SK-N-SH treated with all-trans-retinoic acid at 6 μM for 48 hours (cell line): Measurements from ENCODE around the gene ST6GAL2.
A peak's percentile ranks its signal among the peaks of the same experiment; 100 is the strongest.

Experiments
- ATAC-seq: fragments of 200-7000 bp; cut with Tn5 transposase; 3 replicates; pipeline ENCODE4 v1.9.1; 2020; ENCODE audit warnings: mild to moderate bottlenecking, moderate library complexity
- ARNTL ChIP-seq: fragments of 450-650 bp; formaldehyde crosslinking; IDR thresholded peaks from 2 replicates; pipeline ENCODE4 v1.5.0; 2020; ENCODE audit warnings: low read depth, mild to moderate bottlenecking, moderate library complexity, borderline replicate concordance
- BACH2 ChIP-seq: fragments of 250-450 bp; sonication (Bioruptor Pico); IDR thresholded peaks from 2 replicates; pipeline ENCODE4 v1.9.0; 2021; ENCODE audit warnings: mild to moderate bottlenecking, borderline replicate concordance
- CSDC2 ChIP-seq: fragments of 250-450 bp; sonication (Bioruptor Pico); IDR thresholded peaks from 2 replicates; pipeline ENCODE4 v1.5.0; 2020; ENCODE audit warnings: mild to moderate bottlenecking, moderate library complexity
- GLIS3 ChIP-seq: fragments of 250-450 bp; sonication (Bioruptor Pico); IDR thresholded peaks from 2 replicates; pipeline ENCODE4 v1.5.0; 2020; ENCODE audit warnings: mild to moderate bottlenecking, moderate library complexity
- ISL1 ChIP-seq: fragments of 250-450 bp; sonication (Bioruptor Pico); IDR thresholded peaks from 2 replicates; pipeline ENCODE4 v2.1.2; 2022; ENCODE audit warnings: mild to moderate bottlenecking, moderate library complexity
- OSR1 ChIP-seq: fragments of 250-450 bp; sonication (Bioruptor Pico); IDR thresholded peaks from 2 replicates; pipeline ENCODE4 v1.8.0; 2022; ENCODE audit warnings: moderate library complexity, mild to moderate bottlenecking, inconsistent platforms
- PPARA ChIP-seq: fragments of 250-450 bp; sonication (Bioruptor Pico); IDR thresholded peaks from 2 replicates; pipeline ENCODE4 v1.5.0; 2020; ENCODE audit warnings: mild to moderate bottlenecking, borderline replicate concordance
- RARB ChIP-seq: fragments of 250-450 bp; sonication (Bioruptor Pico); IDR thresholded peaks from 2 replicates; pipeline ENCODE4 v1.8.0; 2021; ENCODE audit warnings: mild to moderate bottlenecking, moderate library complexity
- SNAI2 ChIP-seq: fragments of 250-450 bp; sonication (Bioruptor Pico); IDR thresholded peaks from 2 replicates; pipeline ENCODE4 v1.5.0; 2020; ENCODE audit warnings: mild to moderate bottlenecking, moderate library complexity
- TCF4 ChIP-seq: fragments of 250-450 bp; sonication (Bioruptor Pico); IDR thresholded peaks from 2 replicates; pipeline ENCODE4 v1.8.0; 2021; ENCODE audit warnings: mild to moderate bottlenecking, moderate library complexity, borderline replicate concordance
- TOX ChIP-seq: fragments of 250-450 bp; sonication (Bioruptor Pico); IDR thresholded peaks from 2 replicates; pipeline ENCODE4 v1.8.0; 2021; ENCODE audit warnings: mild to moderate bottlenecking, moderate library complexity, borderline replicate concordance
- TSHZ2 ChIP-seq: fragments of 250-450 bp; sonication (Bioruptor Pico); IDR thresholded peaks from 2 replicates; pipeline ENCODE4 v1.5.0; 2020; ENCODE audit warnings: mild to moderate bottlenecking, moderate library complexity
- ZC3H10 ChIP-seq: fragments of 250-450 bp; sonication (Bioruptor Pico); IDR thresholded peaks from 2 replicates; pipeline ENCODE4 v1.5.1; 2021; ENCODE audit warnings: mild to moderate bottlenecking, moderate library complexity
- ZFP3 ChIP-seq: fragments of 250-450 bp; sonication (Bioruptor Pico); IDR thresholded peaks from 2 replicates; pipeline ENCODE4 v1.5.0; 2020; ENCODE audit warnings: mild to moderate bottlenecking, moderate library complexity
- ZFP30 ChIP-seq: fragments of 450-650 bp; formaldehyde crosslinking; IDR thresholded peaks from 2 replicates; pipeline ENCODE4 v1.5.0; 2022; ENCODE audit warnings: mild to moderate bottlenecking, moderate library complexity
- ZNF565 ChIP-seq: fragments of 450-650 bp; formaldehyde crosslinking; conservative IDR thresholded peaks from 2 replicates; pipeline ENCODE4 v1.5.0; 2020; ENCODE audit warnings: low read depth, mild to moderate bottlenecking, moderate library complexity
- ZNF70 ChIP-seq: fragments of 450-650 bp; formaldehyde crosslinking; IDR thresholded peaks from 2 replicates; pipeline ENCODE4 v1.5.0; 2020; ENCODE audit warnings: mild to moderate bottlenecking, moderate library complexity
- ZNF8 ChIP-seq: fragments of 450-650 bp; formaldehyde crosslinking; IDR thresholded peaks from 2 replicates; pipeline ENCODE4 v1.5.0; 2020; ENCODE audit warnings: mild to moderate bottlenecking, moderate library complexity
- TF ChIP-seq, protein P1 (sequence below): fragments of 250-450 bp; sonication (Bioruptor Pico); IDR thresholded peaks from 2 replicates; pipeline ENCODE4 v1.8.0; 2020; ENCODE audit warnings: mild to moderate bottlenecking, moderate library complexity, borderline replicate concordance
- TF ChIP-seq, protein P2 (sequence below): fragments of 250-450 bp; sonication (Bioruptor Pico); IDR thresholded peaks from 2 replicates; pipeline ENCODE4 v1.8.0; 2021; ENCODE audit warnings: low read depth, mild to moderate bottlenecking, moderate library complexity, borderline replicate concordance
- TF ChIP-seq, protein P3 (sequence below): fragments of 250-450 bp; sonication (Bioruptor Pico); IDR thresholded peaks from 2 replicates; pipeline ENCODE4 v1.5.1; 2020; ENCODE audit warnings: low read depth, mild to moderate bottlenecking, moderate library complexity

Gene ST6GAL2

GRCh38 chr2:106866641-106867040 lies 19.3 kb downstream of the ST6GAL2 start:
- ATAC-seq: no peak
- TF ChIP-seq ARNTL: no peak
- TF ChIP-seq ZNF8 (CRISPR knock-in tag): no peak
- no peak for TF ChIP-seq BACH2 (CRISPR knock-in tag)
- no peak for TF ChIP-seq PPARA (CRISPR knock-in tag)
- TF ChIP-seq RARB (CRISPR knock-in tag): no peak
- no peak for TF ChIP-seq TSHZ2
- TF ChIP-seq ISL1 (CRISPR knock-in tag): no peak
- TF ChIP-seq, protein P1, sequence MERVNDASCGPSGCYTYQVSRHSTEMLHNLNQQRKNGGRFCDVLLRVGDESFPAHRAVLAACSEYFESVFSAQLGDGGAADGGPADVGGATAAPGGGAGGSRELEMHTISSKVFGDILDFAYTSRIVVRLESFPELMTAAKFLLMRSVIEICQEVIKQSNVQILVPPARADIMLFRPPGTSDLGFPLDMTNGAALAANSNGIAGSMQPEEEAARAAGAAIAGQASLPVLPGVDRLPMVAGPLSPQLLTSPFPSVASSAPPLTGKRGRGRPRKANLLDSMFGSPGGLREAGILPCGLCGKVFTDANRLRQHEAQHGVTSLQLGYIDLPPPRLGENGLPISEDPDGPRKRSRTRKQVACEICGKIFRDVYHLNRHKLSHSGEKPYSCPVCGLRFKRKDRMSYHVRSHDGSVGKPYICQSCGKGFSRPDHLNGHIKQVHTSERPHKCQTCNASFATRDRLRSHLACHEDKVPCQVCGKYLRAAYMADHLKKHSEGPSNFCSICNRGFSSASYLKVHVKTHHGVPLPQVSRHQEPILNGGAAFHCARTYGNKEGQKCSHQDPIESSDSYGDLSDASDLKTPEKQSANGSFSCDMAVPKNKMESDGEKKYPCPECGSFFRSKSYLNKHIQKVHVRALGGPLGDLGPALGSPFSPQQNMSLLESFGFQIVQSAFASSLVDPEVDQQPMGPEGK (CRISPR knock-in tag): no peak
- no peak for TF ChIP-seq CSDC2 (CRISPR knock-in tag)
- TF ChIP-seq OSR1 (CRISPR knock-in tag): no peak
- TF ChIP-seq ZFP3: no peak
- TF ChIP-seq ZNF70: no peak
- TF ChIP-seq TOX: no peak
- no peak for TF ChIP-seq ZNF565 (CRISPR knock-in tag)
- TF ChIP-seq GLIS3 (CRISPR knock-in tag): no peak
- TF ChIP-seq, all 23 proteins: peak for 0

GRCh38 chr2:106864051-106864450 lies 21.9 kb downstream of the ST6GAL2 start:
- no peak for TF ChIP-seq ZFP30 (CRISPR knock-in tag)
- TF ChIP-seq, all 23 proteins: peak for 0
- no peak for ATAC-seq

DNA sequence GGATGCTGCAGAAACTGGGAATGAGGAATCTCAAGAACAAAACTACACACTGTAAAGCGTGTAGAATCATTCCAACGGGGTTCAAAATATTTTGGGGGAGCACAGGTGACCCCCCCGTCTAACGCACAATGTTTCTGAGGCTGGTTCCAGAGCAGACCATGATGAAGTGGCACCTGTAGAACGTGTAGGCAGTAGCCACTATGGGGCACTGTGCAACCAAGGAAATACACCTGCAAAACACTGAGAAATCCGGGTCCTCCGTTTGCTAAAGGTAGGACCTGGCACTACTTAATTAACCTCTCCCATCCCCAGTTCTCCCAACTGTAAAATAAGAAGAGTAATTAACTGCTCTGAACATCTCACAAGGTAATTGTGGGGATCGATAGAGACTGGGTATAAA lies 22.6 kb downstream of the ST6GAL2 start:
- peak; percentile 66 for ATAC-seq
- TF ChIP-seq TCF4 (CRISPR knock-in tag) (no peak), GLIS3 (CRISPR knock-in tag) (no peak), TOX (no peak), RARB (CRISPR knock-in tag) (no peak), CSDC2 (CRISPR knock-in tag) (no peak), ZFP30 (CRISPR knock-in tag) (no peak), SNAI2 (CRISPR knock-in tag) (no peak), OSR1 (CRISPR knock-in tag) (no peak), ZC3H10 (no peak), BACH2 (CRISPR knock-in tag) (no peak), ISL1 (CRISPR knock-in tag) (no peak), ARNTL (no peak)
- TF ChIP-seq, protein P1 (CRISPR knock-in tag): no peak
- TF ChIP-seq, protein P2, sequence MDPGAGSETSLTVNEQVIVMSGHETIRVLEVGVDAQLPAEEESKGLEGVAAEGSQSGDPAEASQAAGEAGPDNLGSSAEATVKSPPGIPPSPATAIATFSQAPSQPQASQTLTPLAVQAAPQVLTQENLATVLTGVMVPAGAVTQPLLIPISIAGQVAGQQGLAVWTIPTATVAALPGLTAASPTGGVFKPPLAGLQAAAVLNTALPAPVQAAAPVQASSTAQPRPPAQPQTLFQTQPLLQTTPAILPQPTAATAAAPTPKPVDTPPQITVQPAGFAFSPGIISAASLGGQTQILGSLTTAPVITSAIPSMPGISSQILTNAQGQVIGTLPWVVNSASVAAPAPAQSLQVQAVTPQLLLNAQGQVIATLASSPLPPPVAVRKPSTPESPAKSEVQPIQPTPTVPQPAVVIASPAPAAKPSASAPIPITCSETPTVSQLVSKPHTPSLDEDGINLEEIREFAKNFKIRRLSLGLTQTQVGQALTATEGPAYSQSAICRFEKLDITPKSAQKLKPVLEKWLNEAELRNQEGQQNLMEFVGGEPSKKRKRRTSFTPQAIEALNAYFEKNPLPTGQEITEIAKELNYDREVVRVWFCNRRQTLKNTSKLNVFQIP: no peak
- TF ChIP-seq, protein P3, sequence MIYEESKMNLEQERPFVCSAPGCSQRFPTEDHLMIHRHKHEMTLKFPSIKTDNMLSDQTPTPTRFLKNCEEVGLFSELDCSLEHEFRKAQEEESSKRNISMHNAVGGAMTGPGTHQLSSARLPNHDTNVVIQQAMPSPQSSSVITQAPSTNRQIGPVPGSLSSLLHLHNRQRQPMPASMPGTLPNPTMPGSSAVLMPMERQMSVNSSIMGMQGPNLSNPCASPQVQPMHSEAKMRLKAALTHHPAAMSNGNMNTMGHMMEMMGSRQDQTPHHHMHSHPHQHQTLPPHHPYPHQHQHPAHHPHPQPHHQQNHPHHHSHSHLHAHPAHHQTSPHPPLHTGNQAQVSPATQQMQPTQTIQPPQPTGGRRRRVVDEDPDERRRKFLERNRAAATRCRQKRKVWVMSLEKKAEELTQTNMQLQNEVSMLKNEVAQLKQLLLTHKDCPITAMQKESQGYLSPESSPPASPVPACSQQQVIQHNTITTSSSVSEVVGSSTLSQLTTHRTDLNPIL (CRISPR knock-in tag): no peak
- TF ChIP-seq, all 23 proteins: peak for 0
